ENCODE results near the gene NINJ1. TPM values are rescaled to one million over a fixed set of nuclear protein-coding genes. Genes with fewer than 3 reads are reported as not detected.

NINJ1 gene
- total and polyA plus RNA-seq, 2 of the 13 experiments (the other 11 are each of a cell fraction or from before 2014, with no cell fraction given), result 81.2 to 92.1 TPM

GRCh38 chr9:93085676-93086075, 48.4 kb downstream of the NINJ1 start (continued):
- TF ChIP-seq ZNF704 (CRISPR knock-in tag; IDR thresholded peaks at IDR 0.05; ENCODE audit: borderline replicate concordance) (no peak), MIER3 (CRISPR knock-in tag; IDR thresholded peaks at IDR 0.05; ENCODE audit: borderline replicate concordance) (no peak), NCOA2 (CRISPR knock-in tag; IDR thresholded peaks at IDR 0.05) (no peak), BCLAF1 (IDR thresholded peaks at IDR 0.05) (no peak), ZBTB44 (CRISPR knock-in tag; IDR thresholded peaks at IDR 0.05) (no peak), ZFP62 (CRISPR knock-in tag; IDR thresholded peaks at IDR 0.05) (no peak)

- in situ Hi-C loops (cut with HindIII; ENCODE audit: extremely low pct_ligation_motif_present, low pct_unique_long_range_greater_than_20kb), result no loop called here
- Histone ChIP-seq H3K9me3 (ENCODE audit: low read length) (no peaks in the 10 kb centered on the region), H3K9ac (ENCODE audit: insufficient read depth, low read depth, low read length) (no peak overlapping the region), H3K79me2 (ENCODE audit: insufficient read depth, low read length) (no peaks in the 10 kb centered on the region), H2AFZ (ENCODE audit: low read length) (no peak overlapping the region), H4K20me1 (ENCODE audit: insufficient read depth, low read length) (no peaks in the 10 kb centered on the region), H3K27ac (ENCODE audit: extremely low read length, insufficient read depth, low read length) (no peak overlapping the region), H3K27me3 (ENCODE audit: control insufficient read depth in 1 of 2, insufficient read depth in 2 of 2, low read length in 2 of 2) (peaks cover 1 to 3% of the 10 kb centered on the region in 2 experiments; a peak in 2 of 5 replicates), H3K4me3 (replicated peaks in 1 of 3; ENCODE audit: insufficient read depth in 1 of 3, low read depth in 2 of 3, low read length in 3 of 3) (no peak overlapping the region), H3K4me1 (ENCODE audit: insufficient read depth, low read length) (peaks cover 9% of the 10 kb centered on the region), H3K4me2 (ENCODE audit: low read depth, low read length) (no peak overlapping the region), H3K36me3 (replicated peaks in 1 of 2; ENCODE audit: control insufficient read depth in 1 of 2, insufficient read depth in 2 of 2, low read length in 2 of 2) (no peaks in the 10 kb centered on the region)
- POLR2A ChIA-PET, result interaction anchor here (1.1 kb wide), 1 partner anchor 11 kb away, joined by 3 read pairs; no protein-coding TSS in a partner anchor
- CTCF ChIA-PET (ENCODE audit: low intra/inter-chr PET ratio, low total read pairs), result no interaction called here
- intact Hi-C loops (cut with micrococcal nuclease; ENCODE audit: unreplicated experiment), result no loop called here
- FAIRE-seq, result no peak
- BruUV-seq (replicated peaks), result no TSS peak
- WGBS (ENCODE audit: low lambda C conversion rate), result no CpG with 5 or more reads among the region's 6 CpGs
- ATAC-seq, result no peak
- DNase-seq (ENCODE audit: low spot score), result no peak
- TF ChIP-seq SP5 (CRISPR knock-in tag; IDR thresholded peaks at IDR 0.05; ENCODE audit: borderline replicate concordance, low read depth) (no peak), HNF1B (CRISPR knock-in tag; IDR thresholded peaks at IDR 0.05) (no peak), ZBTB37 (CRISPR knock-in tag; IDR thresholded peaks at IDR 0.05) (no peak), ZBTB2 (CRISPR knock-in tag; IDR thresholded peaks at IDR 0.05; ENCODE audit: low read depth) (no peak), IRF1 (CRISPR knock-in tag; IDR thresholded peaks at IDR 0.05; ENCODE audit: low read depth) (no peak)
Observed at GRCh38 chr9:93084471-93084881, 49.6 kb downstream of the NINJ1 start.
